HUDEP-2 (cell line): ENCODE data around the gene INAFM2.

ENCODE experiments used
- DNase-seq, 76 experiments: peaks; one replicate each; lab custom pipeline; 2025; ENCODE audit not compliant: unreplicated experiment in 76 of 76; lab: John Stamatoyannopoulos, UW

INAFM2 gene

GRCh38 chr15:40303576-40303975 is 19.9 kb upstream of the INAFM2 start:
- DNase-seq = no peak

DNA sequence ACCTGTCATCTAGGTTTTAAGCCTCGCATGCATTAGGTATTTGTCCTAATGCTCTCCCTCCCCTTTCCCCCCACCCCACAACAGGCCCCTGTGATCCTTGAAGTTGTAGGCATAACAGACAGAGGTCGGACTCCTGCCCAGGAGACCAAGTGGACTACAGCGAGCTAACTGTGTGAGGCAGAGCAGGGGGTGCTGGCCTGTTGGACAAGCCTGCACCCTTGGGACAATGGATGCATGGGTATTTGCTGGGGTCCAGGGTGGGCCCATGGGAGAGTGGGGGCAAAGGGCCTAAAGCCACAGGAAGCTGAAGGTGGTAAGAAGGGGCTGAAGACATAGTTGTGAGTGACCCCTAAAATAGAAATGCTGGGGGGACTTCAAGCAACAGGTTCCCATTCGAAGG is 18.2 kb upstream of the INAFM2 start:
- DNase-seq = no peak

GRCh38 chr15:40306371-40306770 is 17.1 kb upstream of the INAFM2 start:
- DNase-seq = no peak

GRCh38 chr15:40306908-40307307 is 16.6 kb upstream of the INAFM2 start:
- DNase-seq = no peak

GRCh38 chr15:40307421-40308211 is 15.9 kb upstream of the INAFM2 start, which contains the start of gene PLCB2:
PLCB2 (minus strand) TSS chr15:40307935; CDS start chr15:40307672, 263 bp downstream.
- peak in 37 of 76 experiments; percentile 3 to 43 (median 24) for DNase-seq

DNA sequence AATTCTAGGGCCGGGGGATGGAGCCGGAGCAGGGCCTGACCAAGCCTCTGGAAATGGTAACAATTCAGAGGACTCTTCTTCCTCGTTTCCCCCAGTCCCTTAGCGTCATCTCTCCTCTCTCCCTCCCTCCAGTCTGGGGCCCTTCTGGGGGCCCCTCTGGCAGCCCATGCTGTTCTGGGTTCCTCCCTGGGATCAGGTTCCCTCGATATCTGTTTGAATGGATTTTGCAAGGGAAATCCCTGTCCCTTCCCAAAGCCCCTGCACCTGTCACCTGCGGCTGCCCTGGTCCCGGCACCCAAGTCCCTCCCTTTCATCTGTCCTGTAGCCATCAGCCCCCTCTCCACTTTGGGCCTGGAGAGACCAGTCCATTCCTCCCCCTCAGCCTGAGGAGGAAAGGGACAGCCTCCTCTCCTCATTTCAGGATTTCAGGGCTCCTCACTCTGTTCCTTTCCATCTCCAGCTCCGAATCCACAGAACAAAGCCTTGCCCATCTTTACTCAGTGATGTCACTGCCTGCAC is 14.1 kb upstream of the INAFM2 start:
- no peak for DNase-seq

DNA sequence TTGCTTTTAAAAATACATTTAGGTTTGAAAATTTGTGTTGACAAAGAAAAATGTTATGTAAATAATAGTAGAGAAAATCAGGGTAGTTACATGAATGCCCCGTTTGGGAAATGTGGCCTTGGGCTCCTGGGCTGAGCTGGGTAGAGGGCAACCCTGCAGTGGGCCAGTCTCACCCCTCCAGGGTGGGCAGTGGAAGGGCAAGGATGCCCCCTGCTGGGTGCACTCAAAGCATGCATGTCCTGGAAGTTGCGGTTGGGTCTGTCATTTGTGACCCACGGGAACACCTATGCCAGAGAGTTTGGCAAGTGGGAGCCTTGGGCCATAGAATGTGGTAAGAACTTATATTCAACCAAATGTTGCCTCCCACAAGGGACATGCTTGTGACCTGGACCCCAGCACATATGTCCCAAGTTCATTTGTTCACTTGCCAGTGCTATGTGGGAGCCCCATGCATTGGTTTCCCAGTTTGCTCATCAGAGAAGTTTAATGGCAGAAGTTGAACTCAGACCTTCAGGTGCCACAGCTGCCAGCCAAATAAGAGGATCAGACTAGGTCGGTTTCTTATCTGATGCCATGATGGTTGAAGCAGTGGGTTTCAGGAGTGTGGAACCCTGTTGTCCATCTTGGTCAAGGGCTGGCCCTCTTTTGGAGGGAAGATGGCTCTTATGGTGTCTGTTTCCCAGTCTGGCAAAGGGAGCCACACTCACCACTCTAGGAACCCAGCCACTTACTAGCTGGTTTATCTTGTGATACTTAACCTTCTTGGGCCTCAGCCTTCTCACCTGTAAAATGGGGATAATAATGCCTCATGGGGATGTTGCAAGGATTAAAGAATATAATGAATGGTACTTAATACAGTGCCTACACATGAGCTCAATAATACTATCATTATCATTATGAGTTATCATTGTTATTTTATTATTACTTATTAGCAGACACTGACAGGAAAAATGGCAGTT is 13.2 kb upstream of the INAFM2 start:
- DNase-seq = peak in 57 of 76 experiments; percentile 13 to 70 (median 45)

DNA sequence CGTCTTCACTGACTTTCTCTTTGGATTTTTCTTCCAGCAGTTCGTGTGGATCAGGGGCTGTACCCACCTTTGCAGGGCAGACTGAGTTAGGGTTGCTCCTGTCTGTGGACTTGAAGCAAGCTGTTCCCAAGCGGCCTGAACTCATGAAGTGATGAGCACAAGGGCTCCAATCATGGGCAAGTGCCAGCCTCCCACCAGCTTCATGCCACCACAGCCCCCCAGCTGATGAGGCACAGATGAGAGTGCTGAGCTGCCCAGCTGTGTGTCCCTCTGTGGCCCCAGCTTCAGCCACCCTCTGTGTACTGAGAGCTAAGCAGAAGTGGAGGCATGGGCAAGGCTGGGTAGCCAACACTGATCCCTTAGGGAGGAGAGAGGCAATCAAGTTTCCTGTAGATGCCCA is 12.5 kb upstream of the INAFM2 start:
- no peak for DNase-seq

DNA sequence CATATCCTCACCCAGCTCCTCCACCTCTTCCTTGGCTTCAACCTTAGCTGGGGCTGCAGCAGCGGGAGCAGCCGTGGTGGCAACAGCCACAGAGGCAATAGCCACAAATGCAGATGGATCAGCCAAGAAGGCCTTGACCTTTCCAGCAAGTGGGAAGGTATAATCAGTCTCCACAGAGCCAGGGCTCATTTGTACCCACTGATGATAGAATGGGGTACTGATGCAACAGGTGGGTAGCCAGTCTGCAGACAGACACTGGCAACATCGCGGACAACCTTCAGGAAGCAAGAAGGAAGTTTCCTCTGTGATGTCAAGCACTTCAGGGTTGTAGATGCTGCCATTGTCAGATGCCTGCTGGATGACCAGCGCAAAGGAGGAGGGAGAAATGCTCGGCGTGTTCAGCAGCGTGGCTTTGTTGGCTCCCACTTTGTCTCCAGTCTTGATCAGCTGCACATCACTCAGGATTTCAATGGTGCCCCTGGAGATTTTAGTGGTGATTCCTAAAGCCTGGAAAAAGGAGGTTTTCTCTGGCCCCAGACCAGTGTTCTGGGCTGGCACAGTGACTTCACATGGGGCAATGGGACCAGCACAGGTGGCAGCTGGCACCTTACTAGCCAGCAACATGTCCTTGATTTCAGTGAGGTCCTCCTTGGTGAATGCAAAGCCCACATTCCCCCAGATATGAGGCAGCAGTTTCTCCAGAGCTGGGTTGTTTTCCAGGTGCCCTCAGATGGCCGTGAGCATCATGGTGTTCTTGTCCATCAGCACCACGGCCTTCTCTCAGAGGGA is 10.9 kb upstream of the INAFM2 start:
- no peak for DNase-seq

GRCh38 chr15:40313531-40314398 is 9.7 kb upstream of the INAFM2 start:
- DNase-seq = peak in 54 of 76 experiments; percentile 5 to 62 (median 33)

- DNase-seq = no peak
Observed at GRCh38 chr15:40314723-40315276, 8.7 kb upstream of the INAFM2 start.

DNA sequence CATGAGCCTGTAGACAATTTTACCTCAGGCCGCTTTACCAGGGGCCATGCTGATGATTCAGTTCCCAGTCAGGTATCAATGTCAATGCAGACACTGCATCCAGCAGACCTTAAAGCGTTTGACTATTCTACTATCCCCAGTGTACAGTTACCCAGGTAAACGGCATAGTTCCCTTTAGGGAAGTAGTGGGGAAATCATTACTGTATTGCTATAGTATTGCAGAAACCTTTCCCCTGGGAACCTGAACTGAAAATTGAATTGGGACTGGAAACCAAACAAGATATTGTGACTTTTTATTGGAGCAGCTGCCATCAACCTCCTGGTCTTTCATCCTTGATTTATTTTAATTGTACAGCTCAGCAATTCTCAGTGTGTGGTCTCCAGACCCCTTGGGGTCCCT is 6.6 kb upstream of the INAFM2 start:
- no peak for DNase-seq

GRCh38 chr15:40317580-40317979 is 5.9 kb upstream of the INAFM2 start:
- DNase-seq = no peak

DNA sequence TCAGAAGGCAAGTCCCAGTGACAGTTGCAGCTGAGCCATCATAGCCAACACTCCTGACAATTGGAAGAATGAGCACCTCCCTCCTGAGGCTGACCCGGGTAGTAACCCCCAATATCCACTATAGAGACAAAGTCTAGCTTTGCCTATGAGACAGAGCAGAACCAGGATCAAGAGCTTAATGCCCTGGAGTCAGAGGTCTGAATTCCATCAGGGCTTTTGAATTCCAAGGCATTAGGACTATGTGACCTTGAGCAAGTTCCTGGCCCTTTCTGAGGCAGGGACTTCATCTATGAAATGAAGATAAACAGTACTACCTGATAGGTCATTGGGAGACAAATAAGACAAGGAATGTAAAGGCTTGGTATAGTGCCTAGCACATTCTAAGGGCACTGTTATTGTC is 3.1 kb upstream of the INAFM2 start:
- DNase-seq = no peak

- peak in 43 of 76 experiments; percentile 4 to 72 (median 38) for DNase-seq
Observed at GRCh38 chr15:40320931-40321371, 2.5 kb upstream of the INAFM2 start.

DNA sequence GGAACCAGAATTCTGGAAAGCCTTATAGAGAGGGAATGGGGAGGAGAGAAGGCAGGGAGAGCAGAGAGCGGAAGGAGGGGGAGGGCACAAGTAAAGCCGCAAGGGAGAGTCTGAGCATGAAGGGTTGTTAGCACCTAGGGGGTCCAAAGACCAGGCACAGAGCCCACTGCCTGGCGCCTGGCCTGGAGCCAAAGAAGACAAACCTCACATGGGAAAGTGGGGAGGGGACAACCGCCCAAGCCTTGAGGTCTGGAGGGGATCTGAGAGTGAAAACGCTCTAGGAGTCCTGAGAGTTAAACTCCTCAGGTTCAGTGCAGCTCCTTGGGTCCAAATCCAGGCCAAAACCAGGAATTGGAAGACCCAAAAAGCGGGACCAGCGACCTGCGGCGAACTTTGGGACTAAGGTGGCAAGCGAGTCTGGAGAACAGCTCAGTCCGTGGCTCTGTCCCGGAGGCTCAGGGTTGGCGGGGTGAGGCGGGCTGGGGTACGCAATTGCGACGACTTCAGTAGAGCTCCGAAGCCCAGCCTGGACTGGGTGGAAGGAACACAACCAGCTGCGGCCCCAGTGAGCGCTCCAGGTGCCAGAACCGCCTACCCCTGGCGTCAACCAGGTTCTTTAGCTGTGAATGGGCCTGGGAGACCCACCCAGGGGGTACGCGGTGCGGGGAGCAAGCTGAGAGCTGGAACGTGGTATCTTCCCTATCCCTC is 807 bp upstream of the INAFM2 start:
- DNase-seq = no peak

DNA sequence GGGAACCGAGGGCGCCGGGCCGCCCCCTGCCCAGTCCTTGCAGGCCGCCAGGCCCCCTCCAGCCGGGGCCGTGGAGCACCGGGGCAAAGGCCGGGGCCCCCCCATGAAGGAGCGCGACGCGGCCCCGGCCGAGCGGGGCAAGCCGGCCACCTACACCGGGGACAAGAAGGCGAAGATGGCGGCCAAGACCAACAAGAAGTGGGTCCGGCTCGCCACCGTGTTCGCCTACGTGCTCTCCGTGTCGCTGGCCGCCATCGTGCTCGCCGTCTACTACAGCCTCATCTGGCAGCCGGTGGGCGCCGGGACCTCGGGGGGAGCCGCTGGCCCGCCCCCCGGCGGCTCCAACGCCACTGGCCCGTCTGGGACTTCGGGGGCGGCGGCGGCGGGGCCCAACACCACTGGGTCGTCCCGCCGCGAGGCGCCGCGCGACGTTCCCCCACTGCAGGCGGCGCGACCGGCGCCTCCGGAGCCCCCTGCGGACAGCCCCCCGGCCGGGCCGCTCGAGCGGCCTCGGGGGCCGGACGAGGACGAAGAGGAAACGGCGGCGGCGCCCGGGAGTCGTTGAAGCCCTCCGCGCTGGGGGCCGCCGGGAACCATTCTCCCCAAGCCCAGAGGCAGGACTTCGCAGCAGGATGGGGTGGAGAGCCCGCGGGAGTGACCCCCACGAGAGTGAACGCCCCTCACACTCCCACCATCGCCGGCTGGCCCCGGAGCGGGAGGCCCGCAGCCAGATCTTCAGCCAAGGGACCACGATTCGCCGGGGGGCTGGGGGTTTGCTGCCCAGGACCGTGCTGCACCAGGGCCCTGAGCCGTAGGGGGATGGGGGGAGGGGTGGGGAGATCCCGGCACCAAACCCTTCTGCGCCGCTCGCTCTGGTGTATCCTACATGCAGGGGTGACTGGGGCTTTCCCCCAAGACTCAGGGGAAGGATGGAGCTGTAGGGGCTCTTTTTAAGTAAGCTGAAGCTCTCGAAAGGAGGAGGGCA is 753 bp downstream of the INAFM2 start:
- DNase-seq = peak in 1 of 76 experiments; percentile 15
